ENCODE data around the gene KITLG. TPM values are rescaled to one million over a fixed set of nuclear protein-coding genes. Genes with fewer than 3 reads are reported as not detected.

KITLG gene
- total RNA-seq, 2 donors from 2014 or later, result 32.8 to 37.1 TPM

- Histone ChIP-seq H3K9me3 (no peaks in the 10 kb centered on the region), H3K27ac (no peak overlapping the region), H3K4me3 (no peak overlapping the region), H3K4me1 (no peaks in the 10 kb centered on the region), H3K27me3 (no peaks in the 10 kb centered on the region), H3K36me3 (no peaks in the 10 kb centered on the region), H3K9ac (ENCODE audit: low read depth in 2 of 2, low read length in 2 of 2) (no peak overlapping the region)
- intact Hi-C loops (cut with DNase I), result no loop called here
- no peak for TF ChIP-seq CTCF (IDR thresholded peaks at IDR 0.05)
- DNase-seq, result no peak
Observed at GRCh38 chr12:88544991-88545980, 35.0 kb downstream of the KITLG start.

- Histone ChIP-seq H3K36me3 (no peaks in the 10 kb centered on the region), H3K4me1 (no peaks in the 10 kb centered on the region), H3K9ac (ENCODE audit: low read depth in 2 of 2, low read length in 2 of 2) (no peak overlapping the region), H3K27me3 (no peaks in the 10 kb centered on the region), H3K9me3 (no peaks in the 10 kb centered on the region), H3K4me3 (no peak overlapping the region), H3K27ac (no peak overlapping the region)
- intact Hi-C loops (cut with DNase I), result no loop called here
- no peak for DNase-seq
- TF ChIP-seq CTCF (IDR thresholded peaks at IDR 0.05), result no peak
Observed at GRCh38 chr12:88539893-88540292, 40.4 kb downstream of the KITLG start.

DNA sequence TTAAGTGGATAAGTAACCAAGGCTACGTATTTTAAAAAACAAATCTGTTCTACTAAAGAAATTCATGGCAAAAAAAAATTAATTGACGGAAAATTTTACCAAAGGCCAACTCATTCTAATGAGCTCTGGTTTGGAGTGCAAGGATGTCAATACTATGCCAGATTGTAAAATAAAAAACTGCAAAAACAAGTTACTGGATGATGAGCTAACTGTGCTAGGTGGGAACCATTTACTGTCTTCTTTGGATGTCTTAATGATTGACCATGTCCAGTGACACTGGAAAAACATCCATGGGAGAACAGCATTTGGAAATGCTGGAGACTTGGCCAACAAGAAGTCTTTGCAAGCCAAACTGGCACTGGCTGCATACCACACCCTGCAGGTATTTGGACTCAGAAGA is 41.6 kb downstream of the KITLG start:
- H3K27me3 ChIP-seq, result no peaks in the 10 kb centered on the region
- no peaks in the 10 kb centered on the region for H3K4me1 ChIP-seq
- H3K9ac ChIP-seq (ENCODE audit: low read depth in 2 of 2, low read length in 2 of 2), result no peak overlapping the region
- H3K9me3 ChIP-seq, result no peaks in the 10 kb centered on the region
- H3K36me3 ChIP-seq, result no peaks in the 10 kb centered on the region
- TF ChIP-seq CTCF (IDR thresholded peaks at IDR 0.05), result no peak
- intact Hi-C loops (cut with DNase I), result no loop called here
- H3K4me3 ChIP-seq, result no peak overlapping the region
- DNase-seq, result no peak
- no peak overlapping the region for H3K27ac ChIP-seq

GRCh38 chr12:88538250-88538649 is 42.0 kb downstream of the KITLG start:
- TF ChIP-seq CTCF (IDR thresholded peaks at IDR 0.05), result no peak
- intact Hi-C loops (cut with DNase I), result no loop called here
- Histone ChIP-seq H3K27me3 (no peaks in the 10 kb centered on the region), H3K4me3 (no peak overlapping the region), H3K9ac (ENCODE audit: low read depth in 2 of 2, low read length in 2 of 2) (no peak overlapping the region), H3K9me3 (no peaks in the 10 kb centered on the region), H3K36me3 (no peaks in the 10 kb centered on the region), H3K4me1 (no peaks in the 10 kb centered on the region), H3K27ac (no peak overlapping the region)
- DNase-seq, result no peak

- intact Hi-C loops (cut with DNase I), result no loop called here
- H3K9ac ChIP-seq (ENCODE audit: low read depth in 2 of 2, low read length in 2 of 2), result no peak overlapping the region
- H3K36me3 ChIP-seq, result peaks cover 3% of the 10 kb centered on the region
- no peak overlapping the region for H3K4me3 ChIP-seq
- no peak overlapping the region for H3K27ac ChIP-seq
- H3K9me3 ChIP-seq, result no peaks in the 10 kb centered on the region
- no peak for TF ChIP-seq CTCF (IDR thresholded peaks at IDR 0.05)
- H3K4me1 ChIP-seq, result no peaks in the 10 kb centered on the region
- no peak for DNase-seq
- H3K27me3 ChIP-seq, result no peaks in the 10 kb centered on the region
Observed at GRCh38 chr12:88530868-88531267, 49.4 kb downstream of the KITLG start.
